Forelimb muscle (tissue), 1 donor: ENCODE data around the gene KRTAP10-4. TPM values are rescaled to one million over a fixed set of nuclear protein-coding genes. Genes with fewer than 3 reads are reported as not detected.
"Not testable (repeated sequence)": the region's sequence is repeated elsewhere in the genome, so short reads cannot be mapped to it uniquely, and the experiment has no call there.

Experiments
- DNase-seq: peaks from one replicate; pipeline ENCODE4 v3.0.0-alpha.2; 2013; ENCODE audit warnings: low read depth
- polyA plus RNA-seq: library from polyadenylated mRNA; unstranded; fragments of 120-200 nt; gene quantifications from one replicate; pipeline ENCODE4 v1.2.1, GENCODE V29; 2013; ENCODE audit not compliant: insufficient read length

The KRTAP10-4 gene
- polyA plus RNA-seq, 1 donor, result not detected

GRCh38 chr21:44579056-44579832, 5.7 kb downstream of the KRTAP10-4 start:
- DNase-seq, result no peak

- no peak for DNase-seq
Observed at GRCh38 chr21:44579833-44580144, 6.3 kb downstream of the KRTAP10-4 start.

GRCh38 chr21:44580231-44580821, 6.8 kb downstream of the KRTAP10-4 start, which contains the start of gene KRTAP10-5:
TSS of gene KRTAP10-5 (minus strand) at chr21:44580604. CDS start at chr21:44580578, 26 bp downstream.
- not testable (repeated sequence) for DNase-seq

- no peak for DNase-seq
Observed at GRCh38 chr21:44581158-44581557, 7.6 kb downstream of the KRTAP10-4 start.

- DNase-seq, result no peak
Observed at GRCh38 chr21:44582055-44582454, 8.5 kb downstream of the KRTAP10-4 start.

GRCh38 chr21:44583089-44583799, 9.7 kb downstream of the KRTAP10-4 start:
- no peak for DNase-seq

GRCh38 chr21:44583800-44584147, 10.2 kb downstream of the KRTAP10-4 start:
- no peak for DNase-seq

- DNase-seq, result no peak
Observed at GRCh38 chr21:44585892-44586291, 12.4 kb downstream of the KRTAP10-4 start.

- DNase-seq, result no peak
Observed at GRCh38 chr21:44589094-44589493, 15.6 kb downstream of the KRTAP10-4 start.

- no peak for DNase-seq
Observed at GRCh38 chr21:44589586-44590305, 16.2 kb downstream of the KRTAP10-4 start.

- DNase-seq, result no peak
Observed at GRCh38 chr21:44590311-44590721, 16.8 kb downstream of the KRTAP10-4 start.

GRCh38 chr21:44590897-44591800, 17.6 kb downstream of the KRTAP10-4 start:
- not testable (repeated sequence) for DNase-seq

- not testable (repeated sequence) for DNase-seq
Observed at GRCh38 chr21:44591801-44592130, 18.2 kb downstream of the KRTAP10-4 start.

GRCh38 chr21:44592446-44593311, 19.1 kb downstream of the KRTAP10-4 start, which contains the start of gene KRTAP10-6:
TSS of gene KRTAP10-6 (minus strand) at chr21:44592505. CDS start at chr21:44592484, 21 bp downstream.
- DNase-seq, result no peak

GRCh38 chr21:44593598-44594405, 20.3 kb downstream of the KRTAP10-4 start:
- no peak for DNase-seq

GRCh38 chr21:44594406-44594916, 20.9 kb downstream of the KRTAP10-4 start:
- no peak for DNase-seq

GRCh38 chr21:44595524-44595923, 22.0 kb downstream of the KRTAP10-4 start:
- no peak for DNase-seq

- DNase-seq, result no peak
Observed at GRCh38 chr21:44596068-44596725, 22.7 kb downstream of the KRTAP10-4 start.
